Measurements from ENCODE around the gene SLC30A2. TPM values are rescaled to one million over a fixed set of nuclear protein-coding genes. Genes with fewer than 3 reads are reported as not detected.
"Not testable (repeated sequence)": the region's sequence is repeated elsewhere in the genome, so short reads cannot be mapped to it uniquely, and the experiment has no call there.

SLC30A2 gene
- polyA plus RNA-seq, 1 donor from 2014 or later, result 0.46 TPM

- Histone ChIP-seq H3K27me3 (ENCODE audit: insufficient read depth, low read depth, low read length) (no peaks in the 10 kb centered on the region), H3K79me2 (replicated peaks; ENCODE audit: insufficient read depth, low read length) (no peaks in the 10 kb centered on the region), H3K36me3 (ENCODE audit: insufficient read depth, low read length) (no peaks in the 10 kb centered on the region), H3F3A (ENCODE audit: insufficient read depth, low read length, poor library complexity, severe bottlenecking) (no peaks in the 10 kb centered on the region), H3K27ac (ENCODE audit: low read length) (no peak overlapping the region), H3K4me2 (ENCODE audit: low read length) (no peak overlapping the region), H3K9me2 (ENCODE audit: insufficient read depth, low read length) (no peaks in the 10 kb centered on the region), H4K20me1 (ENCODE audit: insufficient read depth) (no peaks in the 10 kb centered on the region), H3K9me3 (ENCODE audit: low read length) (no peaks in the 10 kb centered on the region), H3K4me3 (ENCODE audit: low read length) (no peak overlapping the region), H2AFZ (ENCODE audit: low read depth, low read length) (no peak overlapping the region), H3K9ac (ENCODE audit: low read length) (no peak overlapping the region)
- TF ChIP-seq REST (IDR thresholded peaks at IDR 0.05; ENCODE audit: borderline replicate concordance), result no peak
Measured at GRCh38 chr1:26094076-26094669, 48.3 kb upstream of the SLC30A2 start.

- H3K9me2 ChIP-seq (ENCODE audit: insufficient read depth, low read length); H3K9ac ChIP-seq (ENCODE audit: low read length); H2AFZ ChIP-seq (ENCODE audit: low read depth, low read length); H4K20me1 ChIP-seq (ENCODE audit: insufficient read depth); H3K4me3 ChIP-seq (ENCODE audit: low read length); H3K27ac ChIP-seq (ENCODE audit: low read length); H3K4me2 ChIP-seq (ENCODE audit: low read length); H3K9me3 ChIP-seq (ENCODE audit: low read length); H3F3A ChIP-seq (ENCODE audit: insufficient read depth, low read length, poor library complexity, severe bottlenecking); H3K36me3 ChIP-seq (ENCODE audit: insufficient read depth, low read length); H3K27me3 ChIP-seq (ENCODE audit: insufficient read depth, low read depth, low read length); H3K79me2 ChIP-seq (replicated peaks; ENCODE audit: insufficient read depth, low read length): not testable (repeated sequence)
Measured at GRCh38 chr1:26093569-26093968, 47.7 kb upstream of the SLC30A2 start.

- Histone ChIP-seq H3K4me3 (ENCODE audit: low read length) (no peak overlapping the region), H3K9me2 (ENCODE audit: insufficient read depth, low read length) (no peaks in the 10 kb centered on the region), H3K9me3 (ENCODE audit: low read length) (no peaks in the 10 kb centered on the region), H3K27me3 (ENCODE audit: insufficient read depth, low read depth, low read length) (no peaks in the 10 kb centered on the region), H2AFZ (ENCODE audit: low read depth, low read length) (no peak overlapping the region), H3K4me2 (ENCODE audit: low read length) (no peak overlapping the region), H3K9ac (ENCODE audit: low read length) (no peak overlapping the region), H3F3A (ENCODE audit: insufficient read depth, low read length, poor library complexity, severe bottlenecking) (no peaks in the 10 kb centered on the region), H3K79me2 (replicated peaks; ENCODE audit: insufficient read depth, low read length) (no peaks in the 10 kb centered on the region), H3K36me3 (ENCODE audit: insufficient read depth, low read length) (no peaks in the 10 kb centered on the region), H4K20me1 (ENCODE audit: insufficient read depth) (no peaks in the 10 kb centered on the region), H3K27ac (ENCODE audit: low read length) (no peak overlapping the region)
- TF ChIP-seq MXI1 (conservative IDR thresholded peaks at IDR 0.05; ENCODE audit: poor library complexity, severe bottlenecking) (no peak), EP300 (conservative IDR thresholded peaks at IDR 0.05; ENCODE audit: poor library complexity, severe bottlenecking) (no peak), POLR2AphosphoS5 (IDR thresholded peaks at IDR 0.05) (no peak), CTCF (IDR thresholded peaks at IDR 0.05; ENCODE audit: poor library complexity, severe bottlenecking) (no peak), SMC3 (conservative IDR thresholded peaks at IDR 0.05; ENCODE audit: poor library complexity) (no peak), REST (IDR thresholded peaks at IDR 0.05; ENCODE audit: borderline replicate concordance) (no peak), EZH2 (IDR thresholded peaks at IDR 0.05; ENCODE audit: borderline replicate concordance, insufficient read depth, low read length, poor library complexity, severe bottlenecking) (no peak)
Measured at GRCh38 chr1:26092422-26092821, 46.5 kb upstream of the SLC30A2 start.
